Nephron progenitor cell (in vitro differentiated cells): ENCODE data around the gene CAMKK2.
A peak's percentile ranks its signal among the peaks of the same experiment; 100 is the strongest.

Source experiments
- DNase-seq: peaks from one replicate; pipeline ENCODE4 v3.0.0; 2021
- H3K27ac Mint-ChIP-seq: 2 replicates; pipeline ENCODE4 v1.8.0; 2021; ENCODE audit warnings: mild to moderate bottlenecking, moderate library complexity, mixed read lengths
- H3K27me3 Mint-ChIP-seq: 2 replicates; pipeline ENCODE4 v1.8.0; 2021; ENCODE audit warnings: mild to moderate bottlenecking, low read depth, mixed read lengths; ENCODE audit not compliant: poor library complexity
- H3K36me3 Mint-ChIP-seq: 2 replicates; pipeline ENCODE4 v1.8.0; 2021; ENCODE audit warnings: low read depth, mixed read lengths
- H3K4me1 Mint-ChIP-seq: 2 replicates; pipeline ENCODE4 v1.8.0; 2021; ENCODE audit warnings: mixed read lengths
- H3K4me3 Mint-ChIP-seq: 2 replicates; pipeline ENCODE4 v1.8.0; 2021; ENCODE audit warnings: mild to moderate bottlenecking, moderate library complexity, mixed read lengths
- H3K9me3 Mint-ChIP-seq: 2 replicates; pipeline ENCODE4 v1.8.0; 2021; ENCODE audit warnings: mild to moderate bottlenecking, moderate library complexity, mixed read lengths
- TF ChIP-seq, protein P1 (sequence below): fragments of 200-600 bp; sonication (generic); IDR thresholded peaks from 2 replicates; pipeline ENCODE4 v1.5.0; 2021; ENCODE audit warnings: antibody characterized with exemption

The CAMKK2 gene

DNA sequence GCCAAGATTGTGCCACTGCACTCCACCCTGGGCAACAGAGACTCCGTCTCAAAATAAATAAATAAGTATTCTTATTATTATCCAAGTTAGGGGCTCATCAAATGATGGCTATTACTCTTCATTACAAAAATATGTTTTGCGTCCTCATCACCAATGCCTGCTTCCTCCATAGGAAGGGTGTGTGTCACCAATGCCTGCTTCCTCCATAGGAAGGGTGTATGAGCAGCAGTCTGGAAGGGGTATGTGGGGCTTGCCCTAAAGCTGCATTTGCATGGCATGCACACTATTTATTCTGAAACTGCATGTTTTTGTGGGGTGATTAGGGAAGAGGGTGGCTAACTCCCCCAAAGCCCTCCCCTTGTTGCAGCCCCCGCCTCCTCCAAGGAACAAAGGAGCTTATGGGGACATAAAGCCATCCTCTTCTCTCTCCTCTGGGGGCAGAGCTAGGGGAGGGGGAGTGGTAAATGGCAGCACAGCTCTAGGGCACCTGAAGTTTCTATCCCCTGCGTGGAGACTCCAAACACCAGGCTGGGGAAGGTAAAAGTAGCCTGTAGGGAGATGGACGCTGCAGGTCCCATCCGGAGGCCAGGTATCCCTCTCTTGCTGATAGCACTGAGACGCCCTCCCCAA is 1.3 kb downstream of the CAMKK2 start:
- Mint-ChIP-seq H3K9me3 (no peaks in the 10 kb centered on the region), H3K27me3 (peaks cover 2% of the 10 kb centered on the region), H3K4me1 (peaks cover 17% of the 10 kb centered on the region), H3K4me3 (peak overlapping the region; percentile 88), H3K27ac (no peak overlapping the region), H3K36me3 (peaks cover 12% of the 10 kb centered on the region)
- TF ChIP-seq, protein P1, sequence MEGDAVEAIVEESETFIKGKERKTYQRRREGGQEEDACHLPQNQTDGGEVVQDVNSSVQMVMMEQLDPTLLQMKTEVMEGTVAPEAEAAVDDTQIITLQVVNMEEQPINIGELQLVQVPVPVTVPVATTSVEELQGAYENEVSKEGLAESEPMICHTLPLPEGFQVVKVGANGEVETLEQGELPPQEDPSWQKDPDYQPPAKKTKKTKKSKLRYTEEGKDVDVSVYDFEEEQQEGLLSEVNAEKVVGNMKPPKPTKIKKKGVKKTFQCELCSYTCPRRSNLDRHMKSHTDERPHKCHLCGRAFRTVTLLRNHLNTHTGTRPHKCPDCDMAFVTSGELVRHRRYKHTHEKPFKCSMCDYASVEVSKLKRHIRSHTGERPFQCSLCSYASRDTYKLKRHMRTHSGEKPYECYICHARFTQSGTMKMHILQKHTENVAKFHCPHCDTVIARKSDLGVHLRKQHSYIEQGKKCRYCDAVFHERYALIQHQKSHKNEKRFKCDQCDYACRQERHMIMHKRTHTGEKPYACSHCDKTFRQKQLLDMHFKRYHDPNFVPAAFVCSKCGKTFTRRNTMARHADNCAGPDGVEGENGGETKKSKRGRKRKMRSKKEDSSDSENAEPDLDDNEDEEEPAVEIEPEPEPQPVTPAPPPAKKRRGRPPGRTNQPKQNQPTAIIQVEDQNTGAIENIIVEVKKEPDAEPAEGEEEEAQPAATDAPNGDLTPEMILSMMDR: no peak
- no peak for DNase-seq

DNA sequence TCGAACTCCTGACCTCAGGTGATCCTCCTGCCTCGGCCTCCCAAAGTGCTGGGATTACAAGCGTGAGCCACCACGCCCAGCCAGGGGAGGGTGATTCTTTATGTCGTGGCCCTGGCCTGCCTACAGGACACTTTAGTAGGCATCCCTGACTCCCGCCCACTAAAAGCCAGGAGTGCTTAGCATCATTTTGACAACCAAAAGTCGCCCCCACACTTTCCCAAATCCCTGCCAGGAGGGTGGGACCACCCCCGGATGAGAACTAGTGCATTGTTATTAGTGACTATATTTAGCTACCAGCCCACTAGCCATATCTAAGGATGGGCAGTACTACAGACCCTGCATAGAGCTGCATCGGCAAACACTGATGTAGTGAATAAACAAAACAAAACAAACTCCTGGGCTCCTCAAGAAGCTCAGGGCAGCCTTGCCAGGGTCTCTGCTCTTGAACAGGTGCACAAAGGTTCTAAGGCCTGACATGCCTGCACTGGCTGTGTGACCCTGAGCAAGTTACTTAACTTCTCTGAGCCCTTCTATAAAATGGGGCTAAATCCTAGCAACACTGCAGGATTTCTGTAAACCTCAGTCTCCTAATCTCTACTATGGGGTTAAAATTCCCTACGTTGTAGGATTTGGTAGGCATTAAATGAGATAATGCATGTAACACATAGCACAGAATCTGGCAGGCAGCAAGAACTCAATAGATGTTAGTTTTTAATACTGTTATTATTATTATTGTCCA is 2.2 kb downstream of the CAMKK2 start:
- Mint-ChIP-seq H3K27ac (no peak overlapping the region), H3K36me3 (peaks cover 16% of the 10 kb centered on the region), H3K9me3 (no peaks in the 10 kb centered on the region), H3K27me3 (no peaks in the 10 kb centered on the region), H3K4me3 (peak overlapping the region; percentile 40), H3K4me1 (peaks cover 17% of the 10 kb centered on the region)
- no peak for DNase-seq
- TF ChIP-seq, protein P1: no peak

DNA sequence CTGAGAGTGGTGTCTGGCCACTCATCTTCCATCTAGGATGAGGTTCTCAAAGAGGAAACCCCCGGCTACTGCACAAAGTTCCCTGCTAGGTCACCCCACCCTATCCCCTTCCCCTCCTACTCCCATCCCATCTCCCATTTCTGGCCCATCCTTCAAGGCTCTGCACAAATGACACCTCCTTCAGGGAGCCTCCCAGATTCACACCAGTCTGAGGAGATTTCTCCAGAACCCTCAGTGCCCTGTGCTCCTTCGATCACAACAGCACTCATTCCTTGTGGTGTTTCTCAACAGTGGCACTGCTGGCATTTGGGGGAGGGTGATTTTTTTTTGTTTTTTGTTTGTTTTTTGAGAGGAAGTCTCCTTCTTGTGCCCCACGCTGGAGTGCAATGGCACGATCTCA is 2.9 kb downstream of the CAMKK2 start:
- H3K27me3 Mint-ChIP-seq: peaks cover under 1% of the 10 kb centered on the region
- no peaks in the 10 kb centered on the region for H3K9me3 Mint-ChIP-seq
- H3K4me3 Mint-ChIP-seq: no peak overlapping the region
- TF ChIP-seq, protein P1: no peak
- no peak overlapping the region for H3K27ac Mint-ChIP-seq
- DNase-seq: no peak
- H3K36me3 Mint-ChIP-seq: peaks cover 16% of the 10 kb centered on the region
- H3K4me1 Mint-ChIP-seq: peaks cover 20% of the 10 kb centered on the region

DNA sequence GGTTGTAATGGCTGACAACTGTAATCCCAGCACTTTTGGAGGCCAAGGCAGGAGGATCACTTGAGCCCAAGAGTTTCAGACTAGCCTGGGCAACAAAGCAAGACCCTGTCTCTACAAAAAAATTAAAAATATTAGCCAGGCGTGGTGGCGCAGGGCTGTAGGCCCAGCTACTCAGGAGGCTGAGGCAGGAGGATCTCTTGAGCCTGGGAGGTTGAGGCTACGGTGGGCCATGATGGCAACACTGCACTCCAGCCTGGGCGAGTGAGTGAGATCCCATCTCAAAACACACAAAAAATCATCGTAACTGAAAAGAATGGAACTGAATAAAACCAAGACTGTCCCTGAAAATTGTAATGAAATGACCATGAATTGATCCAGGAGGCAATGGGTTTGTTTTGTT is 6.1 kb downstream of the CAMKK2 start:
- DNase-seq: no peak
- no peak overlapping the region for H3K4me3 Mint-ChIP-seq
- no peak overlapping the region for H3K27ac Mint-ChIP-seq
- no peaks in the 10 kb centered on the region for H3K9me3 Mint-ChIP-seq
- H3K4me1 Mint-ChIP-seq: peaks cover 21% of the 10 kb centered on the region
- peaks cover 16% of the 10 kb centered on the region for H3K36me3 Mint-ChIP-seq
- peaks cover 5% of the 10 kb centered on the region for H3K27me3 Mint-ChIP-seq
- TF ChIP-seq, protein P1: no peak

DNA sequence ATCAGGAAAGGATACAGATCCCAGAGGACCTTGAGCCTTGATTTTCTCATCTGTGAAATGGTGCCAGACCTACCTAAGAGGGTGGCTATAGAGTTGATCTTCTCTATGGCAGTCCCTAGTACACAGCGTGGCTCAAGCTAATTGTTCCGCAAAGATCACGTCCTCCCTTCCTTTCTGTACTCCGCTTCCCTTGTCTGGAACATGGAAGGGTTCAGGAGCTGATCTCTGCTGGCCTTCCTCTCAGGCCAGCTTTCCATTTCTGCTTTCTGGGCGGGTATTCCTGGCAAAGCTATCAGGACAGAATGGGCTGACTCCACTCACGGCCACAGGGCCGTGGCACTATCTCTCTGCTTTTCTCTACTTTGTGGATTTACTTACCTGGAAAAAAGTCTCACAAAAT is 6.5 kb downstream of the CAMKK2 start:
- Mint-ChIP-seq H3K27me3 (peaks cover 5% of the 10 kb centered on the region), H3K9me3 (no peaks in the 10 kb centered on the region), H3K36me3 (peaks cover 16% of the 10 kb centered on the region), H3K4me1 (peaks cover 16% of the 10 kb centered on the region), H3K4me3 (no peak overlapping the region), H3K27ac (peak overlapping the region; percentile 81)
- TF ChIP-seq, protein P1: no peak
- no peak for DNase-seq

DNA sequence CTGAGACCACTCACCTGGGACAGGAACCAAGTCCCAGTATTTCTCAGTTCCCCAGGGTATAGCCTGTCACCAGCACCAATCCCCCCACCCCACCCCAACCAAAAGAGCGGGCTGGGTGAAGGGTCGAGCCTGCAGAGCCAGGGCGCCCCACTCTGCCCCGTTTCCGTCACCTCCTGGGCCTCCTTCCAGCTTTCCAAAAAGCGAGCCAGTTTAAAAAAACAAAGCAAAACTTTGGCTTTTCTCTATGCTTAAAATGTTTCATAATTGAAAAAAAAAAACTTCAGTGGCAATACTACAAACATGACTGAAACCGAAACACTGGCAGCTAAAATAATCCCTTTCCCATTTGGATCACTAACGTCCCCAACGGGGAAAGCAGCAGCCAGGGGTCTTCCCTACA is 7.5 kb downstream of the CAMKK2 start:
- Mint-ChIP-seq H3K27ac (peak overlapping the region; percentile 39), H3K27me3 (peaks cover 5% of the 10 kb centered on the region), H3K9me3 (no peaks in the 10 kb centered on the region), H3K36me3 (peaks cover 16% of the 10 kb centered on the region), H3K4me1 (peaks cover 16% of the 10 kb centered on the region), H3K4me3 (no peak overlapping the region)
- DNase-seq: no peak
- TF ChIP-seq, protein P1: no peak
